Measurements from ENCODE around the gene LCNL1.

- no peak for TF ChIP-seq EZH2 (IDR thresholded peaks at IDR 0.05; ENCODE audit: low read depth)
- TF ChIP-seq CTCF (conservative IDR thresholded peaks at IDR 0.05) = no peak
Measured at GRCh38 chr9:136994888-136995230, 12.1 kb downstream of the LCNL1 start.
